MV-4-11 (cell line): ENCODE measurements around the gene RASGRP4.
A peak's percentile ranks its signal among the peaks of the same experiment; 100 is the strongest.
"Not testable (repeated sequence)": the region's sequence is repeated elsewhere in the genome, so short reads cannot be mapped to it uniquely, and the experiment has no call there.

Source experiments
- DNase-seq: peaks from one replicate; lab custom pipeline; 2025; lab: John Stamatoyannopoulos, UW

RASGRP4 gene

DNA sequence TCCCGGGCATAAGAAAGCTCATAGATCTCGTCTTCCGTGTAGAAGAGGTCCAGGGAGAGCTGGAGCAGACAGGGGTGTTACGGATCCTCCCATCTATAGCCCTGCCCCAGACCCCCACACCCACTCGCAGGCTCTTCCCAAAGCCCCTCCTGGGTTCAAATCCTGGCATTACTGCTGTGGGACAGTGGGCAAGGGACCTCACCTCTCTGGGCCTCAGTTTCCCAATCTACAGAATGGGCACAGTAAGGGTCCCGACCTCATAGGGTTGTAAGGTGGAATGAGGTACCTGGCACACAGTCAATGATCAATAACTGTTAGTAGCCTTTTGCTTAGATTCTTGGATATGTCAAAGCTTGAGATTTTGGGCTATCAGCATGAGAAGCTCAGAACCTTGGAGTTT lies 12.6 kb downstream of the RASGRP4 start:
- DNase-seq: no peak

- no peak for DNase-seq
Observed at GRCh38 chr19:38412961-38413360, 13.1 kb downstream of the RASGRP4 start.

- DNase-seq: no peak
Observed at GRCh38 chr19:38412491-38412890, 13.5 kb downstream of the RASGRP4 start.

GRCh38 chr19:38411898-38412297 lies 14.1 kb downstream of the RASGRP4 start:
- DNase-seq: not testable (repeated sequence)

DNA sequence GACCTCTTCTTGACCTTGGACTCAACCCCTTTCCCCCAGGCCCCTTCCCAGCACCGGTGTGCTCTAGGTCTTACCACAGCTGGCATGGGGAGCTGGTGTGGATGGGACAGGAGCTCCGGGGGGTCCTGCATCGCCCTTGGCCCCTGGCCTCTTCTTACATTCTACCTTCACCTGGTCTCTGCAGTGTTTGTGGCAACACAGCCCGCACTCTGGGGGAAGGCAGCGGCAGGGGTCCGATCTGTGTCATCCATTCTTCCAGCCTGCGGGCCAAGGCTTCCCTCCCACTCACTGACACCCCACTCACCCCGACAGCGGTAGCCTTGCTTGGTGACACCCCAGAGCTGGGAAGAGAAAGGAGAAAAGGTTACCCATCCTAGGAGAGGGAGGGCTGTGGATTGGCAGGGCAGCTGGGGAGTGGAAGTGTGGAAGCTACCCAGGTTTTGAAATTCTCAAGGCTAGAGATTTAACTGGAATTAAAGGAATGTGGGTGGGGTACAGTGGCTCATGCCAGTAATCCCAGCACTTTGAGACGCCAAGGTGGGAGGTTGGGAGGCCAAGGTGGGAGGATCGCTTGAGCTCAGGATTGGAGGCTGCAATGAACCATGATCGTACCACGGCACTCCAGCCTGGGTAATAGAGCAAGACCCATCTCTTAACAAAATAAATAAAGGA lies 14.8 kb downstream of the RASGRP4 start:
- no peak for DNase-seq

DNA sequence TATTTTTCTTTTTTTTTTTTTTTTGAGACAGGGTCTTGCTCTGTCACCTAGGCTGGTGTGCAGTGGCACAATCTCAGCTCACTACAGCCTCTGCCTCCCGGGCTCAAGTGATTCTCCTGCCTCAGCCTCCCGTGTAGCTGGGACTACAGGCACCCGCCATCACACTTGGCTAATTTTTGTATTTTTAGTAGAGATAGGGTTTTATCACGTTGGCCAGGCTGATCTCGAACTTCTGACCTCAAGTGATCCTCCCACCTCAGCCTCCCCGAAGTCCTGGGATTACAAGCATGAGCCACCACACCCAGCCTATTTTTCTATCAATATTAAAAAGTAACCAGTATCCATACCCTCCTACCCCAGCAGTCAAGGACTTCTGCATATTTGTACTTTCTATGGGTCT lies 15.6 kb downstream of the RASGRP4 start:
- DNase-seq: not testable (repeated sequence)

DNA sequence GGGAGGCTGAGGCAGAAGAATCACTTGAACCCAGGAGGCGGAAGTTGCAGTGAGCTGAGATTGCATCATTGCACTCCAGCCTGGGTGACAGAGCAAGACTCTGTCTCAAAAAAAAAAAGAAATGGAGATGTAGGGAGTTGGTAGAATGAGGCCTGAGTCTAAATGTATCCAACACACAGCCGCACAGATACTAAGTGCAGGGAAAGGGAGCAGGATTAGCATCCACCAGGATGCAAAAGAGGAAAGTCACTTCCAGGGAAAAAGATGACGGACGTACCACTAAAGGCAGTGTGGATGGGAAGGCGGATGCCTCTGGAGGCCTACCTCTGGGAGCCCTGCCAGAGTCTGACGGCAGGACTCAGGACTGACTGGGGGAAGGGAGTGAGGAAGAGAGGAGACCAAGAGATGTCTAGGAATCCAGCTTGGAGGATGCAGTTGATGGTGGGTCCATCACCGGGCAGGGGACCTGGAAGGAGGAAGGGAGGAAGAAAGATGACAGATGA lies 16.3 kb downstream of the RASGRP4 start:
- DNase-seq: no peak

- no peak for DNase-seq
Observed at GRCh38 chr19:38405276-38405675, 20.7 kb downstream of the RASGRP4 start.

DNA sequence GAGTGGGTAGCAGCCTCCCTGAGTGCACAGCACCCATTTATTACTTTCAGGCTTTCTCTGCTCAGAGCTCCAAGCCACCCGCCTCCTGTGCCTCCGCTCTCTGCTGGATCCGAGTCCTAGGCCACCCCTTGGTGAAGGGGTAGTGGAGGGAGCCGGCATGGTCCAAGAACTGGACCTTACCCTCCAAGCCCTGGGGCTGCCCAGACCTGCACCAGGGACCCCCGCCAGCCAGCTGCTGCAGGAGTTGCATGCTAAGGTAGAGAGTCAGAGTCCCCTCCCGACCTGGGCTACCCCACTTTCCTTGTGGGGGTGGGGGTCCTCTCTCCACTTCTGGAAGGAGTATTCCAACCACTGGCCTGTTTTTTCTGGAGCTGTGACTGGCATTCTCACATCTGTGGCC lies 21.2 kb downstream of the RASGRP4 start:
- DNase-seq: no peak

DNA sequence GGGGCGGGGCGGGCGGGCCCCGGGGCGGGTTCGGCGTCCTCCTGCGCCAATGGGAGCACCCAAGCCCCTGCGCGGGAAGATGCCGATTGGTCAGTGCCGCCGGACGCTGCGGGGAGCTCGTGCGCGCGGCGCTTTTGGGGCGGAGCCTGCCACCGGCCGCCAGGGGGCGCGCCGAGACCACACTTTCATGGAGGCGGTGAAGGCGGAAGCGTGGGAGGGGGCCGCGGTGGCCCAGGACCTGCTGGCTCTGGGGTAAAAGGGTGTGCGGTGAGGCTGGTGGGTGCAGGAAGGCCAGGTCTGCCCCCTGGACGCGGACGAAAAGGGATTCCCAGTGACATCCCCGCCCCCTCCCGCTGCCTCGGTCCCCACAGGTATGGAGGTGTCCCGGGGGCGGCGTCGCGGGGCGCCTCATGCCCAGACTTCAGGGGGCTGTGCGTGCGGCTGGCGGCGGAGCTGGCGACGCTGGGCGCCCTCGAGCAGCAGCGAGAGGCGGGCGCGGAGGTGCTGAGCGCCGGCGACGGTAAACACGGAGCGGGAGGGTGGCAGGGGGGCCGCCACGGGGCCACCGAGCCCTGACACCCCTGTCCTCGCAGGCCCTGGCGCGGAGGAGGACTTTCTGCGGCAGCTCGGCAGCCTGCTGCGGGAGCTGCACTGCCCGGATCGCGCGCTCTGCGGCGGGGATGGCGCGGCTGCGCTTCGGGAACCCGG lies 22.9 kb downstream of the RASGRP4 start, which contains the start of gene FAM98C:
FAM98C (plus strand) TSS at position 127 of the 708 bp plus-strand sequence; CDS start at position 188, 61 bp downstream.
- DNase-seq: peak; percentile 98

GRCh38 chr19:38402623-38402966 lies 23.4 kb downstream of the RASGRP4 start:
- DNase-seq: no peak

DNA sequence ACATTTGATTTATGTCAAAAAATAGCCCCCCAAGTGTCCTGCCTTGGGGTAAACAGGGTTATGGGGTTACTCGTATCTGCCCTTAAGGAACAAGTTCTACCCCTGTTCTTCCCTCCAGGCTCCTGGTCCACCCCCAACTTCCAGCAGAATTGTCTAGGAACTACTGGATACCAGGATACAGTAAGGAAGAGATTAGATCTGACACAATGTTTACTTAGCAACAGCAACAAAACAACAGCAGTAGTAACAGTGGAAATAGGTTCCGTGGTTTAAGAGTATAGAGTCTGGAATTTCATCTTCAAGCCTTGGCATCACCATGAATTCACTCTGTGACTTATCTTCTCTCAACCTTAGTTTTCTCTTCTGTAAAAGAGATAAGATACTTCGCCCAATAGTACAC lies 24.9 kb downstream of the RASGRP4 start:
- DNase-seq: no peak

- no peak for DNase-seq
Observed at GRCh38 chr19:38400361-38400760, 25.7 kb downstream of the RASGRP4 start.

DNA sequence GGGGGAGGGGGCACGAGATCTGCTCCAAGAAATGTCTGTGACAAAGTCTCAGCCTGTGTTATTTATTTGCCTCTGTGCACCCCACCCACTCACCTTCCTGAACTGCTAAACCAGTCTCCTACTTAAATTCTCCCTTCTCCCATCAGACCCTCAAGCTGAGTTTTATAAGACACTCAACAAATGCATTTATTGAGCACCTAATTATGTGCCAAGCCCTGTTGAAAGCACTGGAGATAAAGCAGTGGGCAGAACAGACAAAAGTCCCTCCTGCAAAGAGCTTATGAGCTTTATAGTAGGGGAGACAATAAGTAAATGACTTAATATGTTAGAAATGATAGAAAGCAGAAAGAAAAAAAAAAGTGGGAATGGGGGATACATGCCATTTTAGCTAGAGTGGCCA lies 26.5 kb downstream of the RASGRP4 start:
- DNase-seq: no peak

DNA sequence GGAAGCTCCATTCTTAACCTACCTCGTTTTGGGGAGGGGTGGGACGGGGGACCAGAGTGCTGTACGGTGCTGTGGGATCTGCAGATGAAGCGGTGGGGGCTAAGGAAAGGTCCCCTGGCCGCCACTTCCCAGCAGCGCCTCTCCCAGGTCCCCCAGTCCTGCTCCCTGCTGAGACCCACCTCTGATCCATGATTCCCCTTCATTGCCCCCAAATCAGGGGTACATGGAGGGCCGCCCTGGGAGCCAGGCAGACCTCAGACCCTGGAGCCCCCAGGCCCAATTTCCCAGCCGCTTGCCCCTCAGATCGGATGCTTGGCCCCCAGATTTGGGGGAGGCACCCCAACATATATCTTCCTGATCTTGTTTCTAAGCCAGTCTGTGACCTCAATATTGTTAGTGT lies 26.9 kb downstream of the RASGRP4 start:
- no peak for DNase-seq

DNA sequence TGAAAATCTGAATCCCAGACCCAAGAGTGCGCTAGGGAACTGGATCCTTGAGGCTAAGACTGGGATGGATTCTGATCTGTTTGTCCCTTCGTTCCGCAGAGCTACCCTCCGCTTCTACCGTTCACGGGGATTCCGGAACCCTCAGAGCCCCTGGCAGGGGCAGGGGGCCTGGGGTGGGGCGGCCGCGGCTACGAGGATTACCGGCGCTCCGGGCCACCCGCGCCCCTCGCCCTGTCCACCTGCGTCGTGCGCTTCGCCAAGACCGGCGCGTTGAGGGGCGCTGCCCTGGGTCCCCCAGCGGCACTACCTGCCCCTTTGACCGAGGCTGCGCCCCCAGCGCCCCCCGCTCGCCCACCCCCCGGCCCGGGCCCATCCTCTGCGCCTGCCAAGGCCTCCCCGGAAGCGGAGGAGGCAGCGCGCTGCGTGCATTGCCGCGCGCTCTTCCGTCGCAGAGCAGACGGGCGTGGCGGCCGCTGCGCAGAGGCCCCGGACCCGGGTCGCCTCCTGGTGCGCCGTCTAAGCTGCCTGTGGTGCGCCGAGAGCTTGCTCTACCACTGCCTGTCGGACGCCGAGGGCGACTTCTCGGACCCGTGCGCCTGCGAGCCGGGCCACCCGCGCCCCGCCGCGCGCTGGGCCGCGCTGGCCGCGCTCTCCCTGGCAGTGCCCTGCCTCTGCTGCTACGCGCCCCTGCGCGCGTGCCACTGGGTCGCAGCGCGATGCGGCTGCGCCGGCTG lies 30.5 kb downstream of the RASGRP4 start:
- no peak for DNase-seq

DNA sequence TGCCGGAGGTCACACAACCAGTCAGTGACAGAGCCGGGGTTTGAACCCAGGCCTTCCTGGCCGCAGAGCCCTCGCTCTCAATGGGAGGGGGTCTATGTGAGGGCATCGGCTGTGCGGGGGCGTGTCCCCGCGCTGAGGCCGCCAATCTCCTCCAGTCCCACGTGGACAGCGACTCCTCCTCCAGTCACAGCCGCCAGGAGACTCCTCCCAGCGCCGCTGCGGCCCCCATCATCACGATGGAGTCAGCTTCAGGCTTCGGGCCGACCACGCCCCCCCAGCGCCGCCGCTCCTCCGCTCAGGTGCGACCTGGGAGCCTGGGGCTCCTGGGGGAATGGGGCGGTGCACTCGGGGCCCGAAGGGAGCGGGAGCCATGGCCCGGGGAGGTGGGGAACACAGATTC lies 31.5 kb downstream of the RASGRP4 start:
- DNase-seq: no peak

DNA sequence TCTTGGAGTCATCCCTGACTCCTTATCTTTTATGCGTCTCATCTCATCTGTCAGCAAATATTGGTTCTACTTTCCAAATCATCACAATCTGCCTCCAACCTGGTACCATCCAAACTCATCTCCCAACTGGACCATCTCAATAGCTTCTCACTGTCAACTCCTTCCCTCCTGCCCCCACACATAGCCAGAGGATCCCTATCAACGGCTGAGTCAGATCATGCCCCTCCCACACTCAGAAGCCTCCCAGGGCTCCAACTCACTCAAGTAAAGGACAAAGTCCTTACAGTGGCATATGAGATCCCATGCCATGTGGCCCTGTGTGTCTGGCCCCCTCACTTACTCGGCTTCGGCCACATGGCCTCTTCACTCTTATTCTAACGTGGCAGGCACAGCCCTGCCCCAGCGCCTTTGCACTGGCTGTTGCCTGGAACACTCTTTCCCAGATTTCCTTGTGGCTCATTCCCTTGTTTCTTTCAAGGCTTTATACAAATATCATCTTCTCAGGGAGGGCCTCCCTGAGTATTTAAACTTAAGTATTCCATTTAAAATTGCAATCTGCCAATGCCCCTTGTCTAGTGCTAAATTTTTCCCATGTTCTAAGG lies 33.2 kb downstream of the RASGRP4 start:
- DNase-seq: no peak

DNA sequence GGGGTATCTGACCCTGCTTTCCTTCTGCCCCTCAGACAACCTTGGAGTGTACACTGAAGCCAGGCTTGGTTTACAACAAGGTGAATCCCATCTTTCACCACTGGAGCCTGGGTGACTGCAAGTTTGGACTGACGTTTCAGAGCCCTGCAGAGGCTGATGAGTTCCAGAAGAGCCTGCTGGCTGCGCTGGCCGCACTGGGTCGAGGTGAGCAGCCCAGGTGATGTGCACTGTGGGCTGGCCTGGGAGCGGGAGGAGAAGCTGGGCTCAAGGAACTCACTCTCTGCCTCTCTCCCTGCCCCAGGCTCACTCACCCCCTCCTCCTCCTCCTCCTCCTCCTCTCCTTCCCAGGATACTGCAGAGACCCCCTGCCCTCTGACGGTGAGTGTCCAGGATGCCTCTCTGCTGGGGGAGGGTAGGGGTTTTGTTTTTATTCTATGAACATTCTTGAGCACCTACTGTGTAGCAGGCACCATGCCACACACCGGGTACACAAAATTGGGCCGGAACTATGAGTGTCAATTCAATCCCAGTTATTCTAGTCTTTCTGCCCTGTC lies 34.0 kb downstream of the RASGRP4 start:
- no peak for DNase-seq

GRCh38 chr19:38389957-38390924 lies 35.8 kb downstream of the RASGRP4 start:
- no peak for DNase-seq
